NCI-H226 (cell line): ENCODE data around the gene TRDN.
"Not testable (repeated sequence)": the region's sequence is repeated elsewhere in the genome, so short reads cannot be mapped to it uniquely, and the experiment has no call there.

ENCODE experiments used
- DNase-seq: peaks from one replicate; pipeline ENCODE4 v3.0.0-alpha.2; 2015

The TRDN gene

DNA sequence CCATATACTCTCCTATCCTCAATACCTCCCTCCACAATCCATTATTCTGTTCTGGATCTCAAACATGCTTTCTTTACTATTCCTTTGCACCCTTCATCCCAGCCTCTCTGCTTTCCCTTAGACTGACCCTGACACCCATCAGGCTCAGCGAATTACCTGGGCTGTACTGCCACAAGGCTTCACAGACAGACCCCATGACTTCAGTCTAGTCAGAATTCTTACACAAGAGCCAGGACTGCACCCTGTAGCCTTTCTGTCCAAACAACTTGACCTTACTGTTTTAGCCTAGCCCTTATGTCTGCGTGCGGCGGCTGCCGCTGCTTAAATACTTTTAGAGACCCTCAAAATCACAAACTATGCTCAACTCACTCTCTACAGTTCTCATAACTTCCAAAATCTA, 76.9 kb downstream of the TRDN start:
- DNase-seq = not testable (repeated sequence)

DNA sequence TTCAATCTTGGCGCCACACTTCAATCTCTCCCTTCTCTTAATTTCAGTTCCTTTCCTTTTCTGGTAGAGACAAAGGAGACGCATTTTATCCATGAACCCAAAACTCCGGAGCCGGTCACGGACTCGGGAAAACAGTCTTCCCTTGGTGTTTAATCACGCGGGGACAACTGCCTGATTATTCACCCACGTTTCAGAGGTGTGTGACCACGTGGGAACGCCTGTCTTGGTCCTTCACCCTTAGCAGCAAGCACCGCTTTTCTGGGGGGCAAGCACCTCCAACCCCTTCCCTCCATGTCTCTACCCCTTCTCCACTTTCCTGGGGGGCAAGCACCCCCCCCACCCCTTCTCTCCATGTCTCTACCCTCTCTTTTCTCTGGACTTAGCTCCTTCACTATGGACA, 79.3 kb downstream of the TRDN start:
- DNase-seq = not testable (repeated sequence)

GRCh38 chr6:123551939-123552707, 84.6 kb downstream of the TRDN start:
- DNase-seq = peak; percentile 70

- no peak for DNase-seq
Measured at GRCh38 chr6:123550052-123550617, 86.6 kb downstream of the TRDN start.

DNA sequence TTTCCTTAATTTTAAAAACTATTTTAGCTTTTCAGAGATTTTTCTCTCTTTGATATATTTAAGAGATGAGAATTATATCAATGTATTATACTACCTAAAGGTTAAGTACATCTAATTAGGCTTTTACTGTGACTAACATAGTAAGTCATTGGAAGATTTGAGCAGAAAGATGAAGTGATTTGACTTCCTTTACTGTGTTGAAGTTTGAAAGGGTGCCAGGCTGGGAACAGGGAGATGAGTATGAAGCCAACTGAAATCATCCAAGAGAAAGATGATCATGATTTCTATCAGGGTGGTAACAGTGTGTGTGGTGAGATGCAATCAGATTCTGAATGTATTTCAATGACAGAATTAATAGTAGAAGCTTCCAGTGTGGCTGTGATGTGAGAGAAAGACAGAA, 87.3 kb downstream of the TRDN start:
- DNase-seq = no peak

DNA sequence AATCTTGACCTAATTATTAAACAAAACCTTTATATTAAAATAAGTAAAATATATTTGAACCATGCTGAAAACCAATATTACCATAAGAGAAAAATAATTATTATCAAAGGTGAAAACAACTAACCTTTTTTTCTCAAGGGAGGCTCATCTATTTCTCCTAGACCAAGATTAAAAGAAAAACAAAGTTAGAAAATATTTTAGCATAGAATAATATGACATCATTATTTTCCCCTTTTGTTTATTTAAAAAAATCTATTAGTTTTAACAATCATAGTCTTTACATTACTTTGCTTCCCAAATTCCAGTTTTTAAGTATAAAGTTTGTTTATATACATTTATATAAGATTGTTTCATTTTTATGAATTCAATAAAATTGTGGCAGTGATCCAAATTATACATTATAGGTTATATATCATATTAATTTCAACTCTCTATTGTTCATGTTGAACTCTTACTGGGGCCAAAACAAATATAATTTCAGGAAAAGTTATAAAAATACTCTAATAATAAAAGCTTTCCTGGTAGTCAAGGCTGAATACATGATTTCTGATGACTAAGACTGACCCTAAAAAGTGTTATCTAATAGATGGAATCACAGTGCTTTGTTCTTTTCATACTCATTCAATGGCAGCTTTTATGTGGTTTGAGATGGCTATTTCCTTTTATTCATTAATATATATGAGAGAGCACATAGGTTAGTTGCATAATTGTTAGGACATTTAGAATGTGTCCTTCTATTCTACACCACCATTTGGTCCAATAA, 89.4 kb downstream of the TRDN start:
- DNase-seq = no peak

DNA sequence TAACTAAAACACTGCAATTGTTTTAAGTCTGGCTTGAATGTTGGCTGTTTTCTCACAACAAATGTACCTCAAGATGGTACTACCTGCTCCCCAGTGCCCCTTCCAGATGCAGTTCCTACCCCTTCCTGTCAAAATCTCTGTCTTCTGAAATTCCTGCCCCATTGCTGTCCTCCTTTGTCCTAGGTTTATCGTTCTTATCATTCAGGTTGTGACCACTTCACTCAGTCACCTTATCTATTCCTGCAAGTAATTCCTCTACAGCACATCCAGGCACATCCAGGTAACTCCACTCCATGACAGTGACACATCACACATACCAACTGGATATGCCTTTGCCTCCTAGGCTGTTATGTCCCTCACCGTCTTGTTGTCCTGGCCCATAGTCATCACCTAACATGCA, 90.2 kb downstream of the TRDN start:
- no peak for DNase-seq

DNA sequence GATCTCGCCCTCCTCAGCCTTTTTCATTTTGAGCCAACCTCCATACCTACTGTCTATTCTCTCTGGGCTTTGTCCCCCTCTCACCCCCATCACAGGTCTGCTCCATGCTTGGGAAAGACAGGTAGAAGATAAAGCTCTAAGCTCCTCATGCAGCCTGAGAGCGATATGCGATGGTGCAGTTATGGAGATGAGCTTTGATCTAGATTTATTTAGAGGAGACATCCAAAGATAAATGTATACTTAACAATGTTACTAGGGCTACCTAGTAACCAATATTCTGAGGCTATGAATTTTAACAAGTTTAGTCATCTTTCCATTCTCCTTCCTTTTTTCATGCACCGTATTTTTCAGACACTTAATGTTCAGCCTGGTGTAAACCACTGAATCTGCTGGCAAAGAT, 95.3 kb downstream of the TRDN start:
- no peak for DNase-seq

GRCh38 chr6:123533862-123534648, 102.7 kb downstream of the TRDN start:
- DNase-seq = no peak

DNA sequence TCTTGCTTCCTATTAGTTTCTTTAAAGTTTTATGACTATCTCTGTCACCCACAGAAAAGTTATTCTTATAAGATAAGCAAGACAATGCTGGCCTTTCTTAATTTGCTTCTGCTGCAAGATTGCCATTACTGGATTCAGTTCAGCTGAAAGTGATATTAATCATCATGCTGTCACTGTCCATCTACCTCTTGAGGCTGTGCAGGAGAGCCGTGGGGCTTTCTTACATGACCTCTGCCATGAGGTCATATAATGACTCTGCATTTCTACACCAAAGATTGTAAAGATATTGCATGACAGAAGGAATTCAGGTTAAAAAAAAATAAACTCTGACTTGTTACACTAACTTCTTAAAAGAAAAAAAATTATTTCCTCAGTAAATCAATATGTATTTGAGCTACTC, 106.9 kb downstream of the TRDN start:
- peak; percentile 51 for DNase-seq

DNA sequence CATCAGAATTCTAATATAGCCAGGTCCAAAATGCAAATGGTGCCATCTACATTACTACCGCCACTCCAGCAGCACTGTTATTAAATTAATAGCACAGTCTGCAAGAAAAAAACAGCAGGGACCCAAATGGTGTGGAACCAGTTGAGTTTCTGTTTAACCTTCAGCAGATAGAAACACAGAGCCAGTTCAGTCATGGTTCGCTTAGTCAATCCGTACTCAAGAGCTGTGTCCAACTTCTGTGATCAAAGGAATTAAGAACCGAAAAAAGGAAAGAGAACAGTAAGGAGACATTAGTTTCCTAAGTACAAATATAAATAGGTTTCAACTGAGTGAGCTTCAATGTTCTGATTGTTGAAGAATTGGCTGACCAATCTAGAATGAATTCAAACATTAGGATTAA, 107.7 kb downstream of the TRDN start:
- no peak for DNase-seq

GRCh38 chr6:123527406-123527805, 109.3 kb downstream of the TRDN start:
- DNase-seq = peak; percentile 4

DNA sequence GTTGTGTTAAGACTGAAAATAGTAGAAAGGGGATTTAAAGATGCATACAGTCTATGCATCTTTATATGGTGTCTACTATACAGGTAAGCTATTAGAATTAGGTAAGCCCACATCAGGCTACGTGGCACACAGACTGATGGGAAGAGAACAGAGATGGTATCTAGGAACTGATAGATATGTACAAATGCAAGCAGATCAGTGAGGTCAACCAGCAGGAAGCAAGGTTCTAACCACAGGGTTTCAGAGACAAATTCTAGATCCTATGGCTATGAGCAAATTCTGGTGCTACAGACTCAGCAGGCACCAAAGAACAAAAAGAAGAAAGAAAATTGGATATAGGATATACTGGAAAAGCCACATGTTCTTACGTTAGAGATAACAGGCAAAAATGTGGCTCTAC, 110.6 kb downstream of the TRDN start:
- DNase-seq = no peak

GRCh38 chr6:123524781-123525180, 112.0 kb downstream of the TRDN start:
- peak; percentile 19 for DNase-seq

DNA sequence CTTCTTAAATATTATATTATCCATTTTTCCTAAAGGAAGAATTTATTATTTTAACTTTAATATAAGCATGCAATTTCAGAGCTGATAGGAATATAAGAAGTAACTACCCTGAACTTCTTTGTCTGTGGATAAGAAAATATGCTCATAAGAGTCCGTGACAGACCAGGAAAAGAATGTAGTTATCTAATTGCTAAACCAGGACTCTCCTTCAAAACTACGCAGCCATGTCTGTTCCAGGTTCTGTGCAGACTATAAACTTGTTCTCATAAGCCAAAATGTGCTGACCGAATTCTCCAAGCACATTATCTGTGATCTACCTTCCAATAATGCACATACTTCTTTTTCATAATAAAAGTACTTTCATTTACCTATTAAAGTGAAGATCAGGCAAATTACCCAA, 116.5 kb downstream of the TRDN start:
- DNase-seq = peak; percentile 74

- peak; percentile 54 for DNase-seq
Measured at GRCh38 chr6:123519189-123519505, 117.6 kb downstream of the TRDN start.

GRCh38 chr6:123518441-123519188, 118.1 kb downstream of the TRDN start:
- no peak for DNase-seq

DNA sequence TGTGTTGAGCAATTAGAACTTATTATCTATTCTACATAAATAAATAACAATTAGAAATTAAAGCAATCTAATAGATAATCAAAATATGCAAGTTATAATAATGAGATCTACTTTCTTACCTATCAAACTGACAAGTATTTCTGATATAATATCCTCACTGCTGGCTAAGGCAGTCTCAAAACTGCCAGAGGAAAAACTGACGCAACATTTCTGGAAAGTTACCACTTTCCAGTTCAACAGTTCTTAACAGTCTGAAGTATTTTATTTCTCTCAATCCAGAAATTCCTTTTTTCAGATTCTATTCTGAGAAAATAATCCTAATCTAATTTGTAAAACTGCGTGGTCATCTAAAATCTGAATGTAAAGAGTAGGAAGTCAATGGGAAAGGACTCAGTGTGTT, 121.0 kb downstream of the TRDN start:
- DNase-seq = peak; percentile 38

DNA sequence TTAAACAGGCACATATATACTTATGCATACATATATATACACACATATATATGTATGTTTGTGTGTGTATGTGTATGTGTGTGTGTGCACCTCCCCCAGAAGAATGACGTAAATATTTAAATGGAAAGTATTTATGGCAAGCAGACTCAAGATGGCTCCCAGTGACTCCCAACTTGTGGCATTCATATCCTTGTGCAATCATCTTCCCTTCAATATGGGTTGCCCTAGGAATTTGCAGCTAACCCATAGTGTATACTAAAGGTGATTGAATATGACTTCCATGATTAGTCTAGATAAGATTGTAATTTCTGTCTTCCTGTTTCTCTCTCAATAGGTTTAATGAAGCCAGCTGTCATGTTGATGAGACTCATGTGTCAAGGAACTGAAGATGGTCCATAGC, 127.6 kb downstream of the TRDN start:
- DNase-seq = no peak

GRCh38 chr6:123508290-123508689, 128.5 kb downstream of the TRDN start:
- no peak for DNase-seq

- no peak for DNase-seq
Measured at GRCh38 chr6:123507582-123507981, 129.2 kb downstream of the TRDN start.

DNA sequence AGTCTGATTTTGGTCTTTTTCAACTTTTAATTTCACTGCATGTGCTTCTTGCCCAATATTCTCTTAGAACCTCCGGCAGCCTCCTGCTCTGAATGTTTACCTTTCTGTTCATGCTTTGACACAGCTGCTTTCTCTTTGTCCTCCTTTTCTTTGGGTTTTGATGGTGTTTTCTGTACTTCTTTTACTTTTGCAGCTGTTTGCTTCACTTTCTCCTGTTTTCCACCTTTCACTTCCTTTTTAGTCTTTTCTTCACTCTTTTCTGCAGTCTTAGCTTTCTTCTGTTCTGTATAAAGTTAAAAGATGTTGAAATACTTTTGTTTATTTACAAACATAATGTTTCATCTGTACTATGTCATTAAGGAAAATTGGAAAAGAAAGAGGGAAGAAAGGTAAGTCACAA, 133.1 kb downstream of the TRDN start:
- DNase-seq = no peak

GRCh38 chr6:123497025-123497424, 139.7 kb downstream of the TRDN start:
- no peak for DNase-seq
